ENCODE measurements around the gene CARMIL1. TPM values are rescaled to one million over a fixed set of nuclear protein-coding genes. Genes with fewer than 3 reads are reported as not detected.

The CARMIL1 gene
- total RNA-seq, 2 experiments from 2014 or later: 5.0 to 5.4 TPM

GRCh38 chr6:25612666-25613065 lies 333.5 kb downstream of the CARMIL1 start:
- no peak overlapping the region for H3K27ac Mint-ChIP-seq
- ChIA-PET POLR2A (no interaction called here), CTCF (no interaction called here)
- no peaks in the 10 kb centered on the region for H3K9me3 Mint-ChIP-seq
- H3K27me3 Mint-ChIP-seq: no peaks in the 10 kb centered on the region
- no peaks in the 10 kb centered on the region for H3K4me1 Mint-ChIP-seq
- no peak for DNase-seq
- no peak overlapping the region for H3K4me3 Mint-ChIP-seq
- H3K36me3 Mint-ChIP-seq (ENCODE audit: low read depth): no peaks in the 10 kb centered on the region

GRCh38 chr6:25613415-25613814 lies 334.2 kb downstream of the CARMIL1 start:
- Mint-ChIP-seq H3K36me3 (ENCODE audit: low read depth) (no peaks in the 10 kb centered on the region), H3K4me1 (no peaks in the 10 kb centered on the region), H3K27ac (no peak overlapping the region), H3K27me3 (no peaks in the 10 kb centered on the region), H3K9me3 (no peaks in the 10 kb centered on the region), H3K4me3 (no peak overlapping the region)
- POLR2A ChIA-PET: no interaction called here
- DNase-seq: no peak
- CTCF ChIA-PET: interaction anchor here (0.6 kb wide), 1 partner anchor 9 kb away, joined by 3 read pairs; no protein-coding TSS in a partner anchor

GRCh38 chr6:25614052-25614451 lies 334.9 kb downstream of the CARMIL1 start:
- no peaks in the 10 kb centered on the region for H3K36me3 Mint-ChIP-seq (ENCODE audit: low read depth)
- H3K4me3 Mint-ChIP-seq: no peak overlapping the region
- H3K27me3 Mint-ChIP-seq: no peaks in the 10 kb centered on the region
- no peak overlapping the region for H3K27ac Mint-ChIP-seq
- no peaks in the 10 kb centered on the region for H3K4me1 Mint-ChIP-seq
- H3K9me3 Mint-ChIP-seq: no peaks in the 10 kb centered on the region
- CTCF ChIA-PET: interaction anchor here (0.6 to 1.2 kb wide), 2 partner anchors 8 to 57 kb away, joined by 3 to 5 read pairs; no protein-coding TSS in a partner anchor
- POLR2A ChIA-PET: no interaction called here
- no peak for DNase-seq

GRCh38 chr6:25615471-25615870 lies 336.3 kb downstream of the CARMIL1 start:
- ChIA-PET CTCF (interaction anchor here (0.9 kb wide), 1 partner anchor 16 kb away, joined by 3 read pairs; no protein-coding TSS in a partner anchor), POLR2A (no interaction called here)
- H3K4me3 Mint-ChIP-seq: no peak overlapping the region
- H3K4me1 Mint-ChIP-seq: no peaks in the 10 kb centered on the region
- no peak for DNase-seq
- no peaks in the 10 kb centered on the region for H3K9me3 Mint-ChIP-seq
- no peaks in the 10 kb centered on the region for H3K36me3 Mint-ChIP-seq (ENCODE audit: low read depth)
- no peaks in the 10 kb centered on the region for H3K27me3 Mint-ChIP-seq
- H3K27ac Mint-ChIP-seq: no peak overlapping the region

GRCh38 chr6:25617997-25618396 lies 338.8 kb downstream of the CARMIL1 start:
- CTCF ChIA-PET: interaction anchor here (0.6 kb wide), 2 partner anchors 375 to 592 kb away, joined by 3 to 4 read pairs; no protein-coding TSS in a partner anchor
- DNase-seq: no peak
- H3K27me3 Mint-ChIP-seq: no peaks in the 10 kb centered on the region
- no peaks in the 10 kb centered on the region for H3K4me1 Mint-ChIP-seq
- H3K9me3 Mint-ChIP-seq: no peaks in the 10 kb centered on the region
- H3K27ac Mint-ChIP-seq: no peak overlapping the region
- POLR2A ChIA-PET: no interaction called here
- H3K4me3 Mint-ChIP-seq: no peak overlapping the region
- no peaks in the 10 kb centered on the region for H3K36me3 Mint-ChIP-seq (ENCODE audit: low read depth)

- no peaks in the 10 kb centered on the region for H3K27me3 Mint-ChIP-seq
- no peaks in the 10 kb centered on the region for H3K36me3 Mint-ChIP-seq (ENCODE audit: low read depth)
- H3K4me1 Mint-ChIP-seq: no peaks in the 10 kb centered on the region
- POLR2A ChIA-PET: no interaction called here
- no peaks in the 10 kb centered on the region for H3K9me3 Mint-ChIP-seq
- CTCF ChIA-PET: interaction anchor here (0.6 kb wide), 1 partner anchor 463 kb away, joined by 3 read pairs; no protein-coding TSS in a partner anchor
- H3K4me3 Mint-ChIP-seq: no peak overlapping the region
- no peak overlapping the region for H3K27ac Mint-ChIP-seq
- no peak for DNase-seq
Observed at GRCh38 chr6:25619217-25619616, 340.0 kb downstream of the CARMIL1 start.

- Mint-ChIP-seq H3K4me3 (no peak overlapping the region), H3K27me3 (no peaks in the 10 kb centered on the region), H3K27ac (no peak overlapping the region), H3K9me3 (no peaks in the 10 kb centered on the region), H3K36me3 (ENCODE audit: low read depth) (no peaks in the 10 kb centered on the region), H3K4me1 (no peaks in the 10 kb centered on the region)
- ChIA-PET CTCF (no interaction called here), POLR2A (no interaction called here)
- DNase-seq: no peak
Observed at GRCh38 chr6:25620391-25620790, 341.2 kb downstream of the CARMIL1 start.

DNA sequence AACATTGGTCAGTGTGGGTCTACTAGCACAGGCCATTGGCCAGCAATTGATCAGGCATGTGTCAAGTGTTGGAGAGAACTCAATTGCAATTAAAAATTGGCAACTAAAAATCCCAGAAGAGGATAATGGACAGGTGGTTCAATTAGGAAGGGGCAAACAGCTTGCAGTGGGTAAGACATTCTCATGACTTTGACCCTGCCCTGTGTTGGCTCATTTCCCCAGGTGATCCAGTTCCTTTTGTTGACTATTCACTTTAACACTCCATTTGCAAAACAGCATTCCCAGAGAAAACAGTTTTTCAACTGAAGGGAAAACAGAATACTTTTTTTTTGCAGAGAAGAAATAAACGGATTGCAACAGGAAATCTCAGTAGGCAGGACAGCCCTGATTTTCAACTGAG lies 343.9 kb downstream of the CARMIL1 start:
- H3K9me3 Mint-ChIP-seq: no peaks in the 10 kb centered on the region
- DNase-seq: no peak
- no peak overlapping the region for H3K4me3 Mint-ChIP-seq
- H3K36me3 Mint-ChIP-seq (ENCODE audit: low read depth): no peaks in the 10 kb centered on the region
- no peaks in the 10 kb centered on the region for H3K4me1 Mint-ChIP-seq
- H3K27ac Mint-ChIP-seq: no peak overlapping the region
- ChIA-PET CTCF (interaction anchor here (0.5 to 0.9 kb wide), 2 partner anchors 9 to 1033 kb away, joined by 3 to 5 read pairs; no protein-coding TSS in a partner anchor), POLR2A (no interaction called here)
- no peaks in the 10 kb centered on the region for H3K27me3 Mint-ChIP-seq

GRCh38 chr6:25623879-25624278 lies 344.7 kb downstream of the CARMIL1 start:
- H3K36me3 Mint-ChIP-seq (ENCODE audit: low read depth): no peaks in the 10 kb centered on the region
- no peaks in the 10 kb centered on the region for H3K9me3 Mint-ChIP-seq
- CTCF ChIA-PET: no interaction called here
- no peak for DNase-seq
- no peak overlapping the region for H3K4me3 Mint-ChIP-seq
- POLR2A ChIA-PET: no interaction called here
- no peaks in the 10 kb centered on the region for H3K27me3 Mint-ChIP-seq
- H3K4me1 Mint-ChIP-seq: no peaks in the 10 kb centered on the region
- H3K27ac Mint-ChIP-seq: no peak overlapping the region

DNA sequence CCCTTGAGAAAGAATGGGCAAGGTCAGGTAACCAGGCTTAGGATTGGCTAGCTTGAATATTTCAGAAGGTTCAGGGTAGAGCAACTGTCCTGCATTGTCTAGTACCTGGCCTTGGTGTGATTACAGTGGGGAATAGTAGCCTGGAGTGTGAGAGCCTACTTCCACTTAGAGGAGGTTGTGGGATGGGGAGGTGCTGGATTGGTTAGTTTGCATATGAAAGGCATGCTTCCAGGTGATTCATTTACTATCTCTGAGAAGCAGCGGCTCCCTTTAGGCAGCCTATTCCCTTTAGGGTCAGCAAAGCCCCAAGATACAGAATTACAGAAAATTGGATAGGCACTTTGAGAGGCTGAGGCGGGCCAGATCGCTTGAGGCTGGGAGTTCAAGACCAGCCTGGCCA lies 347.8 kb downstream of the CARMIL1 start:
- H3K27me3 Mint-ChIP-seq: peaks cover 13% of the 10 kb centered on the region
- CTCF ChIA-PET: interaction anchor here (1.1 kb wide), 1 partner anchor 792 kb away, joined by 3 read pairs; no protein-coding TSS in a partner anchor
- DNase-seq: no peak
- POLR2A ChIA-PET: no interaction called here
- no peak overlapping the region for H3K27ac Mint-ChIP-seq
- H3K4me1 Mint-ChIP-seq: no peaks in the 10 kb centered on the region
- H3K4me3 Mint-ChIP-seq: no peak overlapping the region
- H3K36me3 Mint-ChIP-seq (ENCODE audit: low read depth): no peaks in the 10 kb centered on the region
- H3K9me3 Mint-ChIP-seq: no peaks in the 10 kb centered on the region

- Mint-ChIP-seq H3K9me3 (no peaks in the 10 kb centered on the region), H3K27ac (no peak overlapping the region), H3K36me3 (ENCODE audit: low read depth) (no peaks in the 10 kb centered on the region), H3K27me3 (peaks cover 13% of the 10 kb centered on the region), H3K4me3 (no peak overlapping the region), H3K4me1 (no peaks in the 10 kb centered on the region)
- CTCF ChIA-PET: no interaction called here
- POLR2A ChIA-PET: no interaction called here
- DNase-seq: no peak
Observed at GRCh38 chr6:25628471-25629197, 349.5 kb downstream of the CARMIL1 start.

DNA sequence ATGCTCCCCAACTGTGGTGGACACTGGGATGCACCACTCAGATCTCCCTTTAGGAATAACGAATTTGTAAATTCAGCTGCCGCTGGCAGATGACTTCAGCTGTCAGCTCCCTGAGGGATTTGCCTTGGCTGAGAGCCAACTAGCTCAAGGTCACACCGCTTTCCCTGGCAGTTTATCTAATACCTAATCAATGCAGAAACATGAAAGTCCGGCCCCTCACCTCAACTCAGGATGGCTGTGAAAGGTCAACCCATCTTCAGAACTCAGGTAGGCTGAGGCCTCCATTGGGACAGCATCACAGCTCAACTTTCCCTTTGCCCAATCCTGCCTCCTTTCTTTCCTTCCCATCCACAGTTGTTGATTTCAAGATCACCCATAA lies 350.0 kb downstream of the CARMIL1 start:
- DNase-seq: no peak
- H3K27me3 Mint-ChIP-seq: peaks cover 13% of the 10 kb centered on the region
- ChIA-PET POLR2A (no interaction called here), CTCF (interaction anchor here (0.6 to 0.8 kb wide), 2 partner anchors 103 to 406 kb away, joined by 3 read pairs; no protein-coding TSS in a partner anchor)
- no peaks in the 10 kb centered on the region for H3K4me1 Mint-ChIP-seq
- H3K36me3 Mint-ChIP-seq (ENCODE audit: low read depth): no peaks in the 10 kb centered on the region
- no peak overlapping the region for H3K27ac Mint-ChIP-seq
- no peaks in the 10 kb centered on the region for H3K9me3 Mint-ChIP-seq
- no peak overlapping the region for H3K4me3 Mint-ChIP-seq

- no peak for DNase-seq
- no peaks in the 10 kb centered on the region for H3K9me3 Mint-ChIP-seq
- H3K27me3 Mint-ChIP-seq: peaks cover 17% of the 10 kb centered on the region
- no peaks in the 10 kb centered on the region for H3K4me1 Mint-ChIP-seq
- no peak overlapping the region for H3K4me3 Mint-ChIP-seq
- POLR2A ChIA-PET: no interaction called here
- no peak overlapping the region for H3K27ac Mint-ChIP-seq
- no peaks in the 10 kb centered on the region for H3K36me3 Mint-ChIP-seq (ENCODE audit: low read depth)
- CTCF ChIA-PET: interaction anchor here (0.9 kb wide), 1 partner anchor 22 kb away, joined by 3 read pairs; no protein-coding TSS in a partner anchor
Observed at GRCh38 chr6:25630508-25631278, 351.5 kb downstream of the CARMIL1 start.

Data from activated CD4-positive, alpha-beta T cell treated with anti-CD3 and anti-CD28 coated beads, Interleukin-2, amount 10 ng/mL, durations not matched to agents 7 days and 5 days (primary cell).